Calu3 (cell line): Measurements from ENCODE around the gene ELN. TPM values are rescaled to one million over a fixed set of nuclear protein-coding genes. Genes with fewer than 3 reads are reported as not detected.

Experiments
- BruUV-seq: library from RNA; stranded (reverse); fragments of 400-500 nt; replicated peaks from 2 replicates; lab custom pipeline; 2021; lab: Mats Ljungman, UMichigan
- CTCF ChIA-PET: fragments of 300-600 bp; sonication (Branson Sonifier 250); formaldehyde crosslinking; loops from one replicate; lab custom pipeline; 2022; ENCODE audit warnings: antibody characterized with exemption; lab: Charles Lee
- DNase-seq: peaks from one replicate; pipeline ENCODE4 v3.0.0; 2022
- H3K27ac Mint-ChIP-seq: one replicate; pipeline ENCODE4 v1.8.0; 2022; ENCODE audit warnings: mixed read lengths; ENCODE audit not compliant: unreplicated experiment
- H3K27me3 Mint-ChIP-seq: one replicate; pipeline ENCODE4 v1.8.0; 2022; ENCODE audit warnings: mixed read lengths; ENCODE audit not compliant: unreplicated experiment
- H3K36me3 Mint-ChIP-seq: one replicate; pipeline ENCODE4 v1.8.0; 2022; ENCODE audit warnings: mild to moderate bottlenecking, moderate library complexity, mixed read lengths; ENCODE audit not compliant: insufficient read depth, unreplicated experiment
- H3K4me1 Mint-ChIP-seq: one replicate; pipeline ENCODE4 v1.8.0; 2022; ENCODE audit warnings: mild to moderate bottlenecking, low read depth, mixed read lengths; ENCODE audit not compliant: unreplicated experiment
- H3K4me3 Mint-ChIP-seq: one replicate; pipeline ENCODE4 v1.8.0; 2022; ENCODE audit warnings: mild to moderate bottlenecking, low read depth, moderate library complexity, mixed read lengths; ENCODE audit not compliant: unreplicated experiment
- H3K9me3 Mint-ChIP-seq: one replicate; pipeline ENCODE4 v1.8.0; 2022; ENCODE audit warnings: low read depth, mixed read lengths; ENCODE audit not compliant: unreplicated experiment
- CTCF ChIP-seq: fragments of 200-600 bp; IDR thresholded peaks from one replicate; pipeline ENCODE4 v1.8.0; 2022; ENCODE audit warnings: antibody characterized with exemption; ENCODE audit not compliant: unreplicated experiment
- intact Hi-C: fragments of 100-400 bp; cut with micrococcal nuclease; formaldehyde crosslinking; loops from one replicate; pipeline ENCODE4 v1.10.0; 2022; ENCODE audit not compliant: unreplicated experiment
- total RNA-seq: library from RNA; stranded (reverse); gene quantifications from 2 replicates; pipeline ENCODE4 v1.2.3, GENCODE V29; 2022

The ELN gene
- total RNA-seq, 1 experiment from 2014 or later = 0.42 TPM

DNA sequence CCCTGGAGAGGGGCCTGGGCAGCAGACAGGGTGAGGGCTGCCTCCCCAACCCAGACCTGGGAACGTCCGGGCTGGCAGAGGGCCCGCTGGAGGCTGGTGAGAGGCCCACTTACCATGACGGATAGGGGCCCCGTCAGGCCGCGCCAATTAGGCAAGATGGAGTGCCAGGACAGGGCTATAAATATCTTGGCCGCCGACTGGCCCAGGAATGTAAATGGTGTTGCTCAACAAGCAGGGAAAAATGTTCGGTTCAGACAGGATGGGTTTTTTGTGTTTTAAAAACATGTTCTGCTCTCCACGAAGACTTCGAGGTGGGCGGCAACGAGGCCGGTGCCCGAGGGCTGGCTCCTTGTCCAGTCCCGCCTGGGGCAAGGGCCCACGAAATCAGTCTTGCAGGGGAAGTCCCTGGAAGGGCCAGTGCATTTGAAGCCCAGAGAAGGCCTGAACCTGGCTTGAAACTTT lies 35.8 kb upstream of the ELN start:
- no peak overlapping the region for H3K4me3 Mint-ChIP-seq
- no peaks in the 10 kb centered on the region for H3K36me3 Mint-ChIP-seq
- peaks cover 2% of the 10 kb centered on the region for H3K9me3 Mint-ChIP-seq
- TF ChIP-seq CTCF = no peak
- intact Hi-C loops = no loop called here
- peaks cover 11% of the 10 kb centered on the region for H3K4me1 Mint-ChIP-seq
- no peak overlapping the region for H3K27ac Mint-ChIP-seq
- DNase-seq = no peak
- BruUV-seq = no TSS peak
- CTCF ChIA-PET = no interaction called here
- no peaks in the 10 kb centered on the region for H3K27me3 Mint-ChIP-seq

DNA sequence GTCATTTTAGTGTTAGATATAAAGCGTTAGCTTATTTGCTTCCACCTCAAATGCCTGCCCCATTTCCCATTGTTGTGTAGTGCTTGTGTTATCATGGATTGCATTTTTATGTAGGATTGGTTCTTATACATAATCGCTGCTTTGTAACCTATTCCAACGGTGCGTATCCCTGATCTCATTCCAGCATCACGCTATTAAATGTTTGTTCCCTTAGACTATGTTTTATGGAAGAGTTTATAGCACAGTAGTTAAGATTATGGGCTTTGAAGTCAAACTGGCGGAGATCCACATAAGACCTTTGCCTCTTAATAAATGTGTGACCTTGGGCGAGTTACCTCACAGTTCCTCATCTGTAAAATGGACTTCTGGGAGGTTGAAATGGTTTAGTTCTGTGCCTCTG lies 34.0 kb upstream of the ELN start:
- DNase-seq = no peak
- no TSS peak for BruUV-seq
- Mint-ChIP-seq H3K36me3 (no peaks in the 10 kb centered on the region), H3K27me3 (no peaks in the 10 kb centered on the region), H3K27ac (no peak overlapping the region), H3K4me3 (no peak overlapping the region), H3K4me1 (no peaks in the 10 kb centered on the region), H3K9me3 (peaks cover 2% of the 10 kb centered on the region)
- CTCF ChIA-PET = no interaction called here
- intact Hi-C loops = no loop called here
- no peak for TF ChIP-seq CTCF

DNA sequence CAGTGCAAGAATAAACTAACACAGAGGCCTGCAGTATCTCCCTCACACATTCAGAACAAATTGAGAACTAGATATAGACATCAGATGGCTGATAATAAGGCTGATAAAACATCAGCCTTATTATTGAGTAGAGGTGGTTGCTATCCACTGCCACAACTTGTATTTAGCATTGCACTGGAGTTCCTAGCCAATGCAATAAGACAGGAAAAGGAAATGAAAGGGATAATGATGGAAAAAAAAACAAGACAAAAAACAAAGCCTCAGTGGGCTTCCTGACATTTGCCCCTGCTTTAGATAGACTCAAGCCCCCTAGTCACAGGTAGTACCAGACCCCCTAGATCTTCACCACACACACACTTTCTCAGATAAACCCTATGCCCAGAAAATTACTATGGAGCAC lies 33.2 kb upstream of the ELN start:
- intact Hi-C loops = no loop called here
- Mint-ChIP-seq H3K27me3 (no peaks in the 10 kb centered on the region), H3K4me3 (no peak overlapping the region), H3K36me3 (no peaks in the 10 kb centered on the region), H3K4me1 (no peaks in the 10 kb centered on the region), H3K9me3 (peaks cover 2% of the 10 kb centered on the region), H3K27ac (no peak overlapping the region)
- no peak for DNase-seq
- CTCF ChIA-PET = no interaction called here
- TF ChIP-seq CTCF = no peak
- BruUV-seq = no TSS peak

DNA sequence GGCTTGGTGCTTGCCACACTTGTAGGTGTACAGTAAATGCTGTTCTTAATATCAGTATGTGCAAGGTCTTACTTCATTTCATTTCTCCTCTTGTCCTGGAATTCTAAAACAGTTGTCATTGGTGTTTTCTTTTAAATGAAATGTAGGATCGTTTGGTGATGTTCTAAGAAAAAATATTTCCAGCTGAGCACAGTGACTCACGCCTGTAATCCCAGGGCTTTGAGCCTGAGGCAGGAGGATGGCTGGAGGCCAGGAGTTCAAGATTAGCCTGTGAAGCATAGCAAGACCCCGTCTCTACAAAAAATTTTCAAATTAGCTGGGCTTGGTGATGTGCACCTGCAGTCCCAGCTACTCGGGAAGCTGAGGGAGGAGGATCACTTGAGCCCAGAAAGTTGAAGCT lies 32.6 kb upstream of the ELN start:
- no peaks in the 10 kb centered on the region for H3K27me3 Mint-ChIP-seq
- no peak overlapping the region for H3K27ac Mint-ChIP-seq
- CTCF ChIA-PET = no interaction called here
- H3K9me3 Mint-ChIP-seq = peaks cover 2% of the 10 kb centered on the region
- H3K36me3 Mint-ChIP-seq = no peaks in the 10 kb centered on the region
- no TSS peak for BruUV-seq
- no peaks in the 10 kb centered on the region for H3K4me1 Mint-ChIP-seq
- DNase-seq = no peak
- H3K4me3 Mint-ChIP-seq = no peak overlapping the region
- no peak for TF ChIP-seq CTCF
- intact Hi-C loops = no loop called here
